NB4 (cell line): ENCODE data around the gene TMUB1.

ENCODE experiments used
- MYC ChIP-seq: IDR thresholded peaks from 2 replicates; pipeline ENCODE4 v1.6.1; 2011; ENCODE audit warnings: low read depth, low read length
- POLR2A ChIP-seq: IDR thresholded peaks from 2 replicates; pipeline ENCODE4 v1.6.1; 2011; ENCODE audit warnings: mild to moderate bottlenecking; ENCODE audit not compliant: insufficient read length; ENCODE audit errors: extremely low read depth
- TF ChIP-seq, protein P1 (sequence below): IDR thresholded peaks from one replicate; pipeline ENCODE4 v1.5.1; 2012; ENCODE audit warnings: low read depth, low read length
- TF ChIP-seq, protein P2 (sequence below): IDR thresholded peaks from 2 replicates; pipeline ENCODE4 v1.6.1; 2011; ENCODE audit warnings: low read depth, low read length

DNA sequence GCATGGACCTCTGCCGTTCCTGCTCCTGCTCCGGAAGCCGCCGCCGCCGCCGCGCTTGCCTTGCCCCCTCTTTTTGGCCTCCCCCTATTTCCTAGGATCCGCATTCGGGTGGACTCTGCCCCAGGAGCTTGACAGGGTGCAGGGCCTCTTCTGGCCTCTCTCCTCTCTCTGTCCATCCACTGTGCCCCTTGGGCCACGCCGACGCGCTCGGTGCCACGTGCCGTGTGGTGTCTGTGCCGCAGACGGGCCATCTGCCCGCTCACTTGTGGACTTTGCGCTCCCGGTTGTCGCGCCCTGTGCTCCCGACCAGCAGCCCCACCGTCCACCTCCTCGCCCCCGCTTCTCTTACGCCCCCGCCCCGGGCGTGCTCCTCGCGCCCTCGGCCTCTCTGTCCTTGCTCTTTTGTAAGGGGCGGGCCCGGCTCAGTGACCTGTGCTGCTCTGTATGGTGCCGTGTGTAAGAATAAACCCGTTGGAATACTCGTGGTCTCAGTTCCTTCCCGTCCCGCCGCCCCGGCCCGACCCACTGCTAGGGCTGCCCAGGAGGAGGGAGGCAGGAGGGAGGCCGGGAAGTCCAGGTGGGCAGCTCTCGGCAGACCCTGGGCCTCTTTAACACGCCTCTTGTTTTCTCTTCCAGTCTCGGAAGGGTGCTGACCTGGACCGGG is 40.0 kb upstream of the TMUB1 start:
- TF ChIP-seq, protein P1, sequence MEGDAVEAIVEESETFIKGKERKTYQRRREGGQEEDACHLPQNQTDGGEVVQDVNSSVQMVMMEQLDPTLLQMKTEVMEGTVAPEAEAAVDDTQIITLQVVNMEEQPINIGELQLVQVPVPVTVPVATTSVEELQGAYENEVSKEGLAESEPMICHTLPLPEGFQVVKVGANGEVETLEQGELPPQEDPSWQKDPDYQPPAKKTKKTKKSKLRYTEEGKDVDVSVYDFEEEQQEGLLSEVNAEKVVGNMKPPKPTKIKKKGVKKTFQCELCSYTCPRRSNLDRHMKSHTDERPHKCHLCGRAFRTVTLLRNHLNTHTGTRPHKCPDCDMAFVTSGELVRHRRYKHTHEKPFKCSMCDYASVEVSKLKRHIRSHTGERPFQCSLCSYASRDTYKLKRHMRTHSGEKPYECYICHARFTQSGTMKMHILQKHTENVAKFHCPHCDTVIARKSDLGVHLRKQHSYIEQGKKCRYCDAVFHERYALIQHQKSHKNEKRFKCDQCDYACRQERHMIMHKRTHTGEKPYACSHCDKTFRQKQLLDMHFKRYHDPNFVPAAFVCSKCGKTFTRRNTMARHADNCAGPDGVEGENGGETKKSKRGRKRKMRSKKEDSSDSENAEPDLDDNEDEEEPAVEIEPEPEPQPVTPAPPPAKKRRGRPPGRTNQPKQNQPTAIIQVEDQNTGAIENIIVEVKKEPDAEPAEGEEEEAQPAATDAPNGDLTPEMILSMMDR: no peak
- TF ChIP-seq POLR2A (no peak), MYC (no peak)
- TF ChIP-seq, protein P2, sequence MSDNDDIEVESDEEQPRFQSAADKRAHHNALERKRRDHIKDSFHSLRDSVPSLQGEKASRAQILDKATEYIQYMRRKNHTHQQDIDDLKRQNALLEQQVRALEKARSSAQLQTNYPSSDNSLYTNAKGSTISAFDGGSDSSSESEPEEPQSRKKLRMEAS: no peak
